GM12801 (cell line): ENCODE data around the gene SIDT2.

Experiments used
- CTCF ChIP-seq: IDR thresholded peaks from one replicate; pipeline ENCODE4 v1.5.1; 2011; ENCODE audit warnings: control low read depth; ENCODE audit not compliant: insufficient read length; ENCODE audit errors: extremely low read depth

SIDT2 gene

GRCh38 chr11:117178210-117179034 is at the start of gene SIDT2:
SIDT2 (plus strand) TSS chr11:117178743; CDS start chr11:117179264, 521 bp downstream.
- TF ChIP-seq CTCF, result no peak

GRCh38 chr11:117130879-117131278 is 47.7 kb upstream of the SIDT2 start:
- no peak for TF ChIP-seq CTCF

GRCh38 chr11:117134431-117134830 is 44.1 kb upstream of the SIDT2 start:
- TF ChIP-seq CTCF, result no peak

- TF ChIP-seq CTCF, result no peak
Measured at GRCh38 chr11:117143390-117143789, 35.2 kb upstream of the SIDT2 start.

GRCh38 chr11:117143871-117144476 is 34.6 kb upstream of the SIDT2 start, which contains the start of gene PAFAH1B2:
PAFAH1B2 (plus strand) TSS chr11:117144287; CDS start chr11:117152448, 8,161 bp downstream.
- no peak for TF ChIP-seq CTCF

- TF ChIP-seq CTCF, result no peak
Measured at GRCh38 chr11:117144477-117145392, 33.8 kb upstream of the SIDT2 start.

GRCh38 chr11:117145393-117145761 is 33.2 kb upstream of the SIDT2 start:
- no peak for TF ChIP-seq CTCF
